Endothelial cell of umbilical vein (primary cell): ENCODE measurements around the gene WAC. TPM values are rescaled to one million over a fixed set of nuclear protein-coding genes. Genes with fewer than 3 reads are reported as not detected.

ENCODE experiments used
- BruUV-seq: library from RNA; stranded (reverse); fragments of 400-500 nt; replicated peaks from 2 replicates; lab custom pipeline; 2021; lab: Mats Ljungman, UMichigan
- CTCF ChIA-PET: fragments of 300-600, 350-600 bp; sonication (Branson Sonifier 250); formaldehyde crosslinking; loops from one replicate; lab custom pipeline; 2021; ENCODE audit warnings: antibody characterized with exemption, inconsistent platforms; lab: Charles Lee
- POLR2A ChIA-PET: fragments of 300-600, 350-600 bp; sonication (Branson Sonifier 250); formaldehyde crosslinking; loops from one replicate; lab custom pipeline; 2021; ENCODE audit warnings: antibody characterized with exemption, inconsistent platforms; lab: Charles Lee
- DNase-seq: peaks from one replicate; pipeline ENCODE4 v3.0.0-alpha.2; 2011; ENCODE audit warnings: low read depth, low spot score
- FAIRE-seq: peaks from 2 replicates; lab custom pipeline; 2011; peaks lifted over from hg19 to GRCh38; lab: Jason Lieb, UNC
- H2AFZ ChIP-seq: 2 replicates; pipeline ENCODE4 v1.6.0; 2012; ENCODE audit warnings: low read depth, low read length, control low read depth, inconsistent platforms
- H3K27ac ChIP-seq: 2 replicates; pipeline ENCODE4 v1.5.1; 2011; ENCODE audit warnings: low read depth, mild to moderate bottlenecking, control low read depth, low read length, moderate library complexity; ENCODE audit not compliant: insufficient read depth
- H3K27me3 ChIP-seq, 2 experiments: 2 replicates each; pipeline versions ENCODE4 v1.6.0 to v1.6.1; 2011; ENCODE audit warnings: low read length in 2 of 2, mixed read lengths in 1 of 2; ENCODE audit not compliant: control insufficient read depth in 2 of 2, insufficient read depth in 2 of 2
- H3K36me3 ChIP-seq, 2 experiments: 2 replicates in 1 of 2; 3 replicates in 1 of 2; pipeline ENCODE4 v1.5.1; 2011; ENCODE audit warnings: low read length in 2 of 2, mild to moderate bottlenecking in 1 of 2, moderate library complexity in 1 of 2; ENCODE audit not compliant: control insufficient read depth in 2 of 2, insufficient read depth in 2 of 2; ENCODE audit errors: extremely low read depth in 1 of 2
- H3K4me1 ChIP-seq: 3 replicates; pipeline ENCODE4 v1.5.1; 2011; ENCODE audit warnings: mild to moderate bottlenecking, low read length; ENCODE audit not compliant: control insufficient read depth, insufficient read depth; ENCODE audit errors: extremely low read depth
- H3K4me2 ChIP-seq: 2 replicates; pipeline ENCODE4 v1.6.1; 2011; ENCODE audit warnings: low read length, control low read depth, mixed read lengths; ENCODE audit not compliant: insufficient read depth
- H3K4me3 ChIP-seq, 3 experiments: fragments of 200-600 bp in 1 of 3; sonication (generic), shearing (Covaris generic) in 1 of 3; replicated peaks in 1 of 3; 2 replicates each; pipeline ENCODE4 v1.5.1; 2011 to 2016; ENCODE audit warnings: control low read depth in 3 of 3, low read length in 3 of 3, mild to moderate bottlenecking in 2 of 3, inconsistent platforms in 1 of 3, low read depth in 1 of 3, moderate library complexity in 1 of 3; ENCODE audit not compliant: insufficient read depth in 1 of 3
- H3K79me2 ChIP-seq: 2 replicates; pipeline ENCODE4 v1.6.0; 2012; ENCODE audit warnings: low read length, inconsistent platforms; ENCODE audit not compliant: control insufficient read depth, insufficient read depth
- H3K9ac ChIP-seq: replicated peaks from 2 replicates; pipeline ENCODE3; 2011; ENCODE audit warnings: low read length, control low read depth; ENCODE audit not compliant: insufficient read depth; ENCODE audit errors: extremely low read depth
- H3K9me1 ChIP-seq: replicated peaks from 3 replicates; pipeline ENCODE4 v1.6.0; 2011; ENCODE audit warnings: mild to moderate bottlenecking, low read length; ENCODE audit not compliant: control insufficient read depth, insufficient read depth; ENCODE audit errors: extremely low read depth
- H3K9me3 ChIP-seq: replicated peaks from 2 replicates; pipeline ENCODE4 v1.5.1; 2012; ENCODE audit warnings: low read length, inconsistent platforms; ENCODE audit not compliant: control insufficient read depth, insufficient read depth
- H4K20me1 ChIP-seq: replicated peaks from 2 replicates; pipeline ENCODE3; 2011; ENCODE audit warnings: mild to moderate bottlenecking, low read length; ENCODE audit not compliant: control insufficient read depth, insufficient read depth; ENCODE audit errors: extremely low read depth
- CTCF ChIP-seq, 2 donors: IDR thresholded peaks; 1 replicate in 1 of 2; 2 replicates in 1 of 2; pipeline ENCODE4 v1.5.1; 2011; ENCODE audit warnings: low read length in 2 of 2, mild to moderate bottlenecking in 2 of 2, moderate library complexity in 2 of 2, control low read depth in 1 of 2, inconsistent platforms in 1 of 2, low read depth in 1 of 2; ENCODE audit not compliant: insufficient read depth in 1 of 2; ENCODE audit errors: extremely low read depth in 1 of 2
- EZH2 ChIP-seq: IDR thresholded peaks from 2 replicates; pipeline ENCODE4 v1.6.1; 2012; ENCODE audit warnings: borderline replicate concordance, low read depth, mild to moderate bottlenecking, moderate library complexity, low read length, inconsistent platforms; ENCODE audit not compliant: severe bottlenecking
- FOS ChIP-seq: IDR thresholded peaks from 2 replicates; pipeline ENCODE4 v1.6.1; 2011; ENCODE audit warnings: mild to moderate bottlenecking, low read length, moderate library complexity, borderline replicate concordance; ENCODE audit not compliant: insufficient read depth
- GATA2 ChIP-seq: IDR thresholded peaks from 2 replicates; pipeline ENCODE4 v1.7.0; 2011; ENCODE audit warnings: low read depth, mild to moderate bottlenecking, moderate library complexity, mixed read lengths, low read length; ENCODE audit not compliant: insufficient read length, insufficient read depth
- JUN ChIP-seq: IDR thresholded peaks from 2 replicates; pipeline ENCODE4 v1.6.1; 2011; ENCODE audit warnings: borderline replicate concordance, low read depth; ENCODE audit not compliant: insufficient read length, insufficient read depth
- MAX ChIP-seq: IDR thresholded peaks from 2 replicates; pipeline ENCODE4 v1.6.1; 2011; ENCODE audit not compliant: insufficient read depth, insufficient read length
- MYC ChIP-seq: IDR thresholded peaks from one replicate; pipeline ENCODE4 v1.6.1; 2011; ENCODE audit warnings: mild to moderate bottlenecking, low read depth, low read length
- POLR2A ChIP-seq: IDR thresholded peaks from 2 replicates; pipeline ENCODE4 v1.6.1; 2012; ENCODE audit warnings: low read depth, mild to moderate bottlenecking, control low read depth, low read length
- POLR2AphosphoS5 ChIP-seq: IDR thresholded peaks from 2 replicates; pipeline ENCODE4 v1.6.1; 2012; ENCODE audit warnings: low read depth, mild to moderate bottlenecking, control low read depth, low read length, moderate library complexity; ENCODE audit not compliant: insufficient read depth
- dilution Hi-C: fragments of 300-500 bp; cut with MboI; formaldehyde crosslinking; loops from one replicate; pipeline ENCODE4 v1.15.0; 2019; ENCODE audit warnings: low sequenced_read_pairs; ENCODE audit not compliant: extremely low pct_ligation_motif_present
- intact Hi-C: fragments of 100-400 bp; cut with micrococcal nuclease; formaldehyde crosslinking; loops from one replicate; pipeline ENCODE4 v1.10.0; 2022
- polyA plus RNA-seq, 4 experiments: library from polyadenylated mRNA; depleted of rRNA in 3 of 4; stranded (reverse) in 3 of 4; unstranded in 1 of 4; fragments of >200 nt; gene quantifications; 2 replicates each; pipeline versions ENCODE4 v1.2.1 to v1.2.3, GENCODE V29; 2011 to 2012; ENCODE audit warnings: missing spikeins in 1 of 4
- total RNA-seq: library from RNA; stranded (reverse); gene quantifications from 2 replicates; pipeline ENCODE4 v1.2.3, GENCODE V29; 2021

The WAC gene
- total and polyA plus RNA-seq, 2 donors (not counting 3 experiments of a cell fraction or from before 2014, with no cell fraction given), result 49.2 to 101 TPM

GRCh38 chr10:28514648-28515047 lies 18.3 kb upstream of the WAC start:
- Histone ChIP-seq H3K9me1 (no peaks in the 10 kb centered on the region), H4K20me1 (no peaks in the 10 kb centered on the region), H3K4me1 (no peaks in the 10 kb centered on the region), H3K4me2 (no peak overlapping the region), H3K4me3 (no peak overlapping the region), H3K27me3 (peaks cover 0 to 4% of the 10 kb centered on the region in 2 experiments), H3K9me3 (no peaks in the 10 kb centered on the region), H3K79me2 (no peaks in the 10 kb centered on the region), H3K27ac (no peak overlapping the region), H3K9ac (no peak overlapping the region), H3K36me3 (no peaks in the 10 kb centered on the region), H2AFZ (no peak overlapping the region)
- ChIA-PET CTCF (interaction anchor here (1.3 kb wide), 1 partner anchor 12 kb away, joined by 6 read pairs; no protein-coding TSS in a partner anchor), POLR2A (no interaction called here)
- FAIRE-seq (no peak), DNase-seq (no peak)
- dilution Hi-C loops, result no loop called here
- no peak for TF ChIP-seq POLR2A
- TF ChIP-seq CTCF (IDR thresholded peaks at IDR 0.05; ENCODE audit: extremely low read depth in 1 of 2, insufficient read depth in 1 of 2, low read depth in 1 of 2, low read length in 2 of 2), result no peak
- TF ChIP-seq FOS, result no peak
- TF ChIP-seq POLR2AphosphoS5, result no peak
- TF ChIP-seq MYC, result no peak
- TF ChIP-seq EZH2, result no peak
- TF ChIP-seq MAX, result no peak
- TF ChIP-seq JUN, result no peak
- no peak for TF ChIP-seq GATA2
- intact Hi-C loops, result no loop called here
- no TSS peak for BruUV-seq
